Measurements from ENCODE around the gene PNMA5. TPM values are rescaled to one million over a fixed set of nuclear protein-coding genes. Genes with fewer than 3 reads are reported as not detected.

Gene PNMA5
- polyA plus RNA-seq, 1 donor (not counting 4 experiments of a cell fraction or from before 2014, with no cell fraction given): not detected

- Histone ChIP-seq H3K9me1 (ENCODE audit: control insufficient read depth, extremely low read depth, insufficient read depth, low read length) (no peaks in the 10 kb centered on the region), H3K36me3 (ENCODE audit: control insufficient read depth in 2 of 2, extremely low read depth in 1 of 2, insufficient read depth in 2 of 2, low read length in 2 of 2) (peaks cover 0 to 8% of the 10 kb centered on the region in 2 experiments), H3K4me3 (ENCODE audit: control insufficient read depth in 2 of 3, extremely low read depth in 1 of 3, insufficient read depth in 2 of 3, low read depth in 1 of 3, low read length in 3 of 3) (no peak overlapping the region), H3K4me1 (ENCODE audit: control insufficient read depth, extremely low read depth, insufficient read depth, low read length) (no peaks in the 10 kb centered on the region), H2AFZ (ENCODE audit: control insufficient read depth, low read length) (no peak overlapping the region), H3K79me2 (ENCODE audit: control insufficient read depth, insufficient read depth, low read length) (no peaks in the 10 kb centered on the region), H3K9me3 (ENCODE audit: control insufficient read depth, low read depth, low read length) (no peaks in the 10 kb centered on the region), H3K9ac (ENCODE audit: control insufficient read depth, extremely low read depth, insufficient read depth, low read length) (no peak overlapping the region), H3K27me3 (ENCODE audit: control insufficient read depth, extremely low read depth, insufficient read depth, low read length) (no peaks in the 10 kb centered on the region), H3K27ac (ENCODE audit: control insufficient read depth, insufficient read depth, low read length) (no peak overlapping the region), H4K20me1 (ENCODE audit: control insufficient read depth, extremely low read depth, insufficient read depth, low read length) (no peaks in the 10 kb centered on the region), H3K4me2 (ENCODE audit: control insufficient read depth, extremely low read depth, insufficient read depth, low read depth, low read length) (no peak overlapping the region)
- FAIRE-seq (no peak), DNase-seq (ENCODE audit: low read depth, low spot score) (no peak)
- dilution Hi-C loops (cut with MboI; ENCODE audit: extremely low pct_ligation_motif_present, low sequenced_read_pairs): no loop called here
- TF ChIP-seq EZH2 (IDR thresholded peaks at IDR 0.05; ENCODE audit: low read length) (no peak), CTCF (optimal IDR thresholded peaks at IDR 0.05 in 1 of 3, IDR thresholded peaks at IDR 0.05 in 1 of 3, conservative IDR thresholded peaks at IDR 0.05 in 1 of 3; ENCODE audit: extremely low read depth in 1 of 3, insufficient read depth in 2 of 3, low read length in 3 of 3) (no peak)
Observed at GRCh38 chrX:152958047-152958446, 35.9 kb downstream of the PNMA5 start.

- Histone ChIP-seq H4K20me1 (ENCODE audit: control insufficient read depth, extremely low read depth, insufficient read depth, low read length) (no peaks in the 10 kb centered on the region), H3K9me3 (ENCODE audit: control insufficient read depth, low read depth, low read length) (no peaks in the 10 kb centered on the region), H3K36me3 (ENCODE audit: control insufficient read depth in 2 of 2, extremely low read depth in 1 of 2, insufficient read depth in 2 of 2, low read length in 2 of 2) (peaks cover 0 to 3% of the 10 kb centered on the region in 2 experiments), H3K4me2 (ENCODE audit: control insufficient read depth, extremely low read depth, insufficient read depth, low read depth, low read length) (no peak overlapping the region), H3K9ac (ENCODE audit: control insufficient read depth, extremely low read depth, insufficient read depth, low read length) (no peak overlapping the region), H3K4me3 (ENCODE audit: control insufficient read depth in 2 of 3, extremely low read depth in 1 of 3, insufficient read depth in 2 of 3, low read depth in 1 of 3, low read length in 3 of 3) (no peak overlapping the region), H3K4me1 (ENCODE audit: control insufficient read depth, extremely low read depth, insufficient read depth, low read length) (no peaks in the 10 kb centered on the region), H3K79me2 (ENCODE audit: control insufficient read depth, insufficient read depth, low read length) (no peaks in the 10 kb centered on the region), H2AFZ (ENCODE audit: control insufficient read depth, low read length) (no peak overlapping the region), H3K27ac (ENCODE audit: control insufficient read depth, insufficient read depth, low read length) (no peak overlapping the region), H3K9me1 (ENCODE audit: control insufficient read depth, extremely low read depth, insufficient read depth, low read length) (no peaks in the 10 kb centered on the region), H3K27me3 (ENCODE audit: control insufficient read depth, extremely low read depth, insufficient read depth, low read length) (no peaks in the 10 kb centered on the region)
- DNase-seq (ENCODE audit: low read depth, low spot score): no peak
- TF ChIP-seq CTCF (optimal IDR thresholded peaks at IDR 0.05 in 1 of 3, IDR thresholded peaks at IDR 0.05 in 1 of 3, conservative IDR thresholded peaks at IDR 0.05 in 1 of 3; ENCODE audit: extremely low read depth in 1 of 3, insufficient read depth in 2 of 3, low read length in 3 of 3) (no peak), EZH2 (IDR thresholded peaks at IDR 0.05; ENCODE audit: low read length) (no peak)
- no peak for FAIRE-seq
- dilution Hi-C loops (cut with MboI; ENCODE audit: extremely low pct_ligation_motif_present, low sequenced_read_pairs): no loop called here
Observed at GRCh38 chrX:152950786-152951185, 43.1 kb downstream of the PNMA5 start.
